KMS-11 (cell line): ENCODE results near the gene TRMT61A.

Experiments
- H2AFZ ChIP-seq: fragments of 200-600 bp; sonication (generic); 2 replicates; pipeline ENCODE4 v1.6.1; 2016; ENCODE audit warnings: antibody characterized with exemption, mixed run types, low read depth
- H3K27ac ChIP-seq: fragments of 200-600 bp; sonication (generic); 2 replicates; pipeline ENCODE4 v1.6.1; 2016; ENCODE audit warnings: mild to moderate bottlenecking, mixed run types
- H3K27me3 ChIP-seq: fragments of 200-600 bp; sonication (generic); 2 replicates; pipeline ENCODE4 v1.6.1; 2017; ENCODE audit warnings: mild to moderate bottlenecking, low read depth, mixed run types, moderate library complexity; ENCODE audit not compliant: insufficient read depth
- H3K36me3 ChIP-seq: fragments of 200-600 bp; sonication (generic); 2 replicates; pipeline ENCODE4 v1.6.1; 2017; ENCODE audit warnings: mild to moderate bottlenecking, mixed run types; ENCODE audit not compliant: insufficient read depth
- H3K4me1 ChIP-seq: fragments of 200-600 bp; sonication (generic); 2 replicates; pipeline ENCODE4 v1.6.1; 2016; ENCODE audit warnings: mild to moderate bottlenecking, low read depth, mixed run types; ENCODE audit not compliant: poor library complexity, severe bottlenecking
- H3K4me2 ChIP-seq: fragments of 200-600 bp; sonication (generic); 2 replicates; pipeline ENCODE4 v1.7.0; 2016; ENCODE audit warnings: mild to moderate bottlenecking, mixed run types
- H3K4me3 ChIP-seq: fragments of 200-600 bp; sonication (generic); IDR thresholded peaks from 2 replicates; pipeline ENCODE4 v1.6.1; 2017; ENCODE audit warnings: low read depth, low read length, mixed read lengths; ENCODE audit not compliant: insufficient read depth
- H3K79me2 ChIP-seq: fragments of 200-600 bp; sonication (generic); 2 replicates; pipeline ENCODE4 v1.6.1; 2016; ENCODE audit warnings: low read depth, mixed run types; ENCODE audit not compliant: insufficient read depth
- H3K9ac ChIP-seq: fragments of 200-600 bp; sonication (generic); 2 replicates; pipeline ENCODE4 v1.6.1; 2016; ENCODE audit warnings: mild to moderate bottlenecking, mixed run types
- H4K20me1 ChIP-seq: fragments of 200-600 bp; sonication (generic); 2 replicates; pipeline ENCODE4 v1.6.1; 2016; ENCODE audit warnings: mild to moderate bottlenecking, mixed run types; ENCODE audit not compliant: insufficient read depth
- CTCF ChIP-seq: fragments of 200-600 bp; sonication (generic); conservative IDR thresholded peaks from 2 replicates; pipeline ENCODE4 v1.6.1; 2017; ENCODE audit warnings: low read depth, mild to moderate bottlenecking, antibody characterized with exemption, low read length, moderate library complexity, mixed read lengths

TRMT61A gene

DNA sequence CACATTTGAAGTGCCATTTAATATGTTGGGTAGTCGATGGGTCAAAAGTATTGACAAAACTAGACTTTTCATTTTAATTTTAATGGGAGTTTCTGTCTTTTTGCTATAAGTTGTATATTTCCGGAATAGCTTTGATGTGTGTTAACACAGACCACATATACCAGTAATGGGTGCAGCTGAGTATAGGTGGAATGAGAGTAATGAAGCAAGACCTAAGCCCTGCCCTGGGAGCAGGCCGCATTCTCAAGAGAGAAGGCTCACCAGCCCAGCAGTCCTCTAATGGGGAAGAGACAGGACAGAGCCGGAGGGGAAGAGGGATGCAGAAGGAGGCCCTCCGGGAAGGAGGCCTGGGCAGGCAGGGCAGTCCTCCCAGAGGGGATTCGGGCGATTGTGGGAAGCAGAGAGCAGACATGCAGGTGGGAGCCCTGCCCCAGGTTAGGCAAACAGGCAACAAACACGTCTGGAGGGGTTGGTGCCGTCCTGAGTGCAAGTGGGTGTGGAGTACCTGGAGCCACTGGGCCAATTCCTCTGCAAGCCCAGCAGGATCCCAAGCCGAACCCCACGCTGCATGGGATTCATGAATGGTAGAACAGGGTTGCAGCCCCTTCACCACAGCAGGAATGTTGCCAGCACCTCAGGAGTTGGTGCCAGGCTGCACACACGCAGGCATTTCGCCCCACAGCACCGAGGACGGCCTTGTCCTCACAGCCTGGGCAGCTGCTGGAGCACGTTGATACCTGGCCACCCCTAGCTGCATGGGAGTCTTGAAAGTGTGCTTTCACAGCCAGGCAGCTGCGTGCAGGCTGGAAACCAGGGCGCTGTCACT lies 14.2 kb upstream of the TRMT61A start:
- no peak overlapping the region for H3K4me3 ChIP-seq
- H4K20me1 ChIP-seq = no peaks in the 10 kb centered on the region
- H3K27ac ChIP-seq = no peak overlapping the region

GRCh38 chr14:103516426-103517173 lies 12.4 kb upstream of the TRMT61A start:
- Histone ChIP-seq H3K4me2 (no peak overlapping the region), H3K4me1 (peaks cover 8% of the 10 kb centered on the region), H3K9ac (no peak overlapping the region), H3K79me2 (no peaks in the 10 kb centered on the region), H3K27ac (no peak overlapping the region), H3K4me3 (no peak overlapping the region), H4K20me1 (no peaks in the 10 kb centered on the region), H3K27me3 (no peaks in the 10 kb centered on the region), H3K36me3 (no peaks in the 10 kb centered on the region), H2AFZ (no peak overlapping the region)
- no peak for TF ChIP-seq CTCF

More for the DNA sequence above, 14.2 kb upstream of the TRMT61A start:
- Histone ChIP-seq H3K4me2 (no peak overlapping the region), H3K4me1 (no peaks in the 10 kb centered on the region), H3K27me3 (no peaks in the 10 kb centered on the region), H3K79me2 (no peaks in the 10 kb centered on the region), H3K9ac (no peak overlapping the region), H2AFZ (no peak overlapping the region), H3K36me3 (no peaks in the 10 kb centered on the region)
- no peak for TF ChIP-seq CTCF

GRCh38 chr14:103517174-103517566 lies 11.8 kb upstream of the TRMT61A start:
- no peak overlapping the region for H3K4me3 ChIP-seq
- no peaks in the 10 kb centered on the region for H4K20me1 ChIP-seq
- no peak overlapping the region for H3K4me2 ChIP-seq
- no peak for TF ChIP-seq CTCF
- H3K27me3 ChIP-seq = no peaks in the 10 kb centered on the region
- H3K9ac ChIP-seq = no peak overlapping the region
- no peaks in the 10 kb centered on the region for H3K36me3 ChIP-seq
- no peaks in the 10 kb centered on the region for H3K79me2 ChIP-seq
- H3K27ac ChIP-seq = no peak overlapping the region
- no peak overlapping the region for H2AFZ ChIP-seq
- H3K4me1 ChIP-seq = peaks cover 8% of the 10 kb centered on the region

GRCh38 chr14:103517721-103518421 lies 11.1 kb upstream of the TRMT61A start:
- H3K4me1 ChIP-seq = peaks cover 8% of the 10 kb centered on the region
- no peak overlapping the region for H3K4me2 ChIP-seq
- no peaks in the 10 kb centered on the region for H4K20me1 ChIP-seq
- no peaks in the 10 kb centered on the region for H3K27me3 ChIP-seq
- H2AFZ ChIP-seq = no peak overlapping the region
- no peak overlapping the region for H3K4me3 ChIP-seq
- no peak overlapping the region for H3K27ac ChIP-seq
- no peak overlapping the region for H3K9ac ChIP-seq
- H3K79me2 ChIP-seq = no peaks in the 10 kb centered on the region
- no peaks in the 10 kb centered on the region for H3K36me3 ChIP-seq
- no peak for TF ChIP-seq CTCF
